AG04450 (cell line): ENCODE data around the gene NME7. TPM values are rescaled to one million over a fixed set of nuclear protein-coding genes. Genes with fewer than 3 reads are reported as not detected.

Source experiments
- CTCF ChIA-PET: fragments of 300-600, 350-600 bp; formaldehyde crosslinking; extraction: SDS; loops from one replicate; lab custom pipeline; 2022; ENCODE audit warnings: antibody characterized with exemption, inconsistent platforms; lab: Charles Lee
- POLR2A ChIA-PET: fragments of 350-600 bp; formaldehyde crosslinking; extraction: SDS; loops from one replicate; lab custom pipeline; 2021; ENCODE audit warnings: antibody characterized with exemption, inconsistent platforms; lab: Yijun Ruan, JAX
- DNase-seq: peaks from one replicate; pipeline ENCODE4 v3.0.0-alpha.2; 2011; ENCODE audit warnings: low read depth, low spot score
- H3K27ac ChIP-seq: one replicate; pipeline ENCODE4 v1.5.1; 2012; ENCODE audit warnings: low read depth, low read length, control low read depth
- H3K27me3 ChIP-seq: one replicate; pipeline ENCODE4 v1.6.0; 2012; ENCODE audit warnings: low read length; ENCODE audit not compliant: control insufficient read depth, insufficient read depth
- H3K4me3 ChIP-seq: 2 replicates; pipeline ENCODE4 v1.5.1; 2011; ENCODE audit warnings: mild to moderate bottlenecking, low read depth, low read length, control low read depth
- H3K9me3 ChIP-seq: 2 replicates; pipeline ENCODE4 v1.5.1; 2012; ENCODE audit warnings: low read length; ENCODE audit not compliant: control insufficient read depth, insufficient read depth
- polyA plus RNA-seq: library from polyadenylated mRNA; depleted of rRNA; stranded (reverse); fragments of >200 nt; gene quantifications from 2 replicates; pipeline ENCODE4 v1.2.3, GENCODE V29; 2011
- TF ChIP-seq, protein P1 (sequence below): IDR thresholded peaks from 2 replicates; pipeline ENCODE4 v1.5.1; 2011; ENCODE audit warnings: low read depth, low read length, control low read depth, inconsistent platforms

Gene NME7
- polyA plus RNA-seq, 1 experiment, result 27.3 TPM

DNA sequence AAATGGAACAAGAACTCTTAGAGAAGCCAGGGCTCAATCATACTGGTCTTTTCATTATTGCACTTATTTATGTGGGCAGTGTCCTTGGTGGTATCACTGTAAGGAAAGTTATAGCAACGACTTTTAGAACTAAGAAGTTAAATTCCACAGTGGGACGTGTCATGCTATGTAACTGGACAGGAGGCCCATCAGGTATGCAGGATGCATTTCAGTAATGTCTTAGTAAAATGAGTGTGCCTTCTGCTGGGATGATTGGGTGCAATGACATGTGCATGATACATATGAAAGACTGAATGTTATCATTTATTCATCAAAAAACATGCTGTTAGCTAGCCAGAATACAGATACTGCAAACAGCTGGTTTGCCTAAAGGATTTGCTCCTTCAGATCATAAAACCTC, 268.0 kb downstream of the NME7 start:
- CTCF ChIA-PET, result interaction anchor here (1.1 kb wide), 1 partner anchor 249 kb away, joined by 3 read pairs; no protein-coding TSS in a partner anchor
- Histone ChIP-seq H3K27ac (no peak overlapping the region), H3K4me3 (no peak overlapping the region), H3K9me3 (no peaks in the 10 kb centered on the region), H3K27me3 (peaks cover 3% of the 10 kb centered on the region)
- DNase-seq, result no peak
- POLR2A ChIA-PET, result no interaction called here
- TF ChIP-seq, protein P1, sequence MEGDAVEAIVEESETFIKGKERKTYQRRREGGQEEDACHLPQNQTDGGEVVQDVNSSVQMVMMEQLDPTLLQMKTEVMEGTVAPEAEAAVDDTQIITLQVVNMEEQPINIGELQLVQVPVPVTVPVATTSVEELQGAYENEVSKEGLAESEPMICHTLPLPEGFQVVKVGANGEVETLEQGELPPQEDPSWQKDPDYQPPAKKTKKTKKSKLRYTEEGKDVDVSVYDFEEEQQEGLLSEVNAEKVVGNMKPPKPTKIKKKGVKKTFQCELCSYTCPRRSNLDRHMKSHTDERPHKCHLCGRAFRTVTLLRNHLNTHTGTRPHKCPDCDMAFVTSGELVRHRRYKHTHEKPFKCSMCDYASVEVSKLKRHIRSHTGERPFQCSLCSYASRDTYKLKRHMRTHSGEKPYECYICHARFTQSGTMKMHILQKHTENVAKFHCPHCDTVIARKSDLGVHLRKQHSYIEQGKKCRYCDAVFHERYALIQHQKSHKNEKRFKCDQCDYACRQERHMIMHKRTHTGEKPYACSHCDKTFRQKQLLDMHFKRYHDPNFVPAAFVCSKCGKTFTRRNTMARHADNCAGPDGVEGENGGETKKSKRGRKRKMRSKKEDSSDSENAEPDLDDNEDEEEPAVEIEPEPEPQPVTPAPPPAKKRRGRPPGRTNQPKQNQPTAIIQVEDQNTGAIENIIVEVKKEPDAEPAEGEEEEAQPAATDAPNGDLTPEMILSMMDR, result no peak

DNA sequence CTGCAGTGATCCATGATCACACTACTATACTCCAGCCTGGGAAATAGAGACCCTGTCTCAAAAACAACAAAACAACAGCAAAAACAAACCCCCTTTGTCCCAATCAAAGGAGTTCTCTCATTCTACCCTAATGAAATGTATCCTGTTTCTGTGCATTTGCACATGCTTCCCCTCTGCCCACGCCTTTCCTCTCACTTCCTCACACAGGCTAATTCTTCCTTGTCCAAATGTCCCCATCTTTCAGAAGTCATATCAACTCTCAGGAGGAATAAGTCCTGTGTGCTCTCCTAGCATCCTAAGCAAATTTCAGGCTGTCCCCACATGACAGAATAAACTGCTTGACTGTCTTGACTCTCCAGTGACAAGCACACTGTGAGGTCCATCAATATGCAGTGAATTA, 269.2 kb downstream of the NME7 start:
- CTCF ChIA-PET, result interaction anchor here (0.7 kb wide), 1 partner anchor 10 kb away, joined by 3 read pairs; no protein-coding TSS in a partner anchor

DNA sequence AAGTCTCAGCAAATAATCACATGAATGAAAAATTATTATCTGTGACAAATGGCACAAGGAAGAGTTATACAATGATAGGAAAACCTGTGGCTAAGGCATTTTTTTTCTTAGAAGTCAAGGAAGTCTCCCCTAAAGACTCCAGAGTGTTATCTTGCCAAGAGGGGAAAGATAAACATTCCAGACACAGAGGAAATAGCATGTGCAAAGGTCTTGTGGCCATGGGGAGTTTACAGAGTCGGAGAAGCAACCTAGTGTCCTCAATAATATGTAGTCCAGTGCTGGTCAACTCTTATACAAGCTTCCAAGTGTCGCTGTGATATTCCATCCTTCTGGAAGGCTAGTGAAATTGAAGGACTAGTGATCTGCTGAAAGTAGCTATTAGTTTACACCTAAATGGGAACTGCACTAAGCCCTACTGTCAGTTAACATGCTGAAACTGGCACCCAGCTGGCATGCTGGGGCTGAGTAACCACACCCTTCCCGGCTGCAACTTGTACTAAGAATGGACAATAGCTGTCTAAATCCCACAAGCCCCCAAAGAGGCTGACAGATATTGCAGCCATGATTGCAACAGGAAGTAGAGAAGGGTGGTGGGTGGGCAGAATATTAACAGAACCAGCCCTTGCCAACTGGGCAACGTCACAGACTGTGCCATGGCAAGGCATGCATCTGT, 272.6 kb downstream of the NME7 start:
- no peaks in the 10 kb centered on the region for H3K9me3 ChIP-seq
- ChIA-PET POLR2A (no interaction called here), CTCF (interaction anchor here (0.5 kb wide), 1 partner anchor 23 kb away, joined by 4 read pairs; no protein-coding TSS in a partner anchor)
- peaks cover 9% of the 10 kb centered on the region for H3K27me3 ChIP-seq
- TF ChIP-seq, protein P1, result no peak
- DNase-seq, result no peak
- no peak overlapping the region for H3K27ac ChIP-seq
- no peak overlapping the region for H3K4me3 ChIP-seq

More for the DNA sequence above, 269.2 kb downstream of the NME7 start:
- POLR2A ChIA-PET, result no interaction called here
- no peak for DNase-seq
- Histone ChIP-seq H3K4me3 (no peak overlapping the region), H3K27me3 (peaks cover 7% of the 10 kb centered on the region), H3K27ac (no peak overlapping the region), H3K9me3 (no peaks in the 10 kb centered on the region)
- TF ChIP-seq, protein P1, result no peak

DNA sequence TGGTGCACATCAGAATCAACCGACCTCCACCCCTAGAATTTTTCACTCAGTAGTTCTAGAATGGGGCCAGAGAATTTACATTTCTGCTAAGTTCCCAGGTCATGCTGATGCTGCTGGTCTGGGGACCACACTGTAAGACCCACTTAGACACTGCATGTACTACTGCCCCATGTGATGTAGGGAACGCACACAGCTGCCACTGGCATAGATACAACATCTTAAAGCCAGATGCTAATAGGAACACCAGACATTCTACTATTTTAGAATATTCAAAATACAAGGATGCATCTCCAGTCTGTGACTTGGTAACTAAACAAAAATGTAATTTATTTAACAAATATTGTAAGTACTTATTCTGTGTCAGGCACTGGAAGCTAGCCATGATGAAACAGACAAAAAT, 275.2 kb downstream of the NME7 start:
- Histone ChIP-seq H3K4me3 (no peak overlapping the region), H3K9me3 (no peaks in the 10 kb centered on the region), H3K27me3 (peaks cover 9% of the 10 kb centered on the region), H3K27ac (no peak overlapping the region)
- no peak for DNase-seq
- TF ChIP-seq, protein P1, result no peak
- CTCF ChIA-PET, result interaction anchor here (2.2 kb wide), 1 partner anchor 256 kb away, joined by 7 read pairs; no protein-coding TSS in a partner anchor
- POLR2A ChIA-PET, result interaction anchor here (0.6 kb wide), 1 partner anchor 475 kb away, joined by 3 read pairs; no protein-coding TSS in a partner anchor

DNA sequence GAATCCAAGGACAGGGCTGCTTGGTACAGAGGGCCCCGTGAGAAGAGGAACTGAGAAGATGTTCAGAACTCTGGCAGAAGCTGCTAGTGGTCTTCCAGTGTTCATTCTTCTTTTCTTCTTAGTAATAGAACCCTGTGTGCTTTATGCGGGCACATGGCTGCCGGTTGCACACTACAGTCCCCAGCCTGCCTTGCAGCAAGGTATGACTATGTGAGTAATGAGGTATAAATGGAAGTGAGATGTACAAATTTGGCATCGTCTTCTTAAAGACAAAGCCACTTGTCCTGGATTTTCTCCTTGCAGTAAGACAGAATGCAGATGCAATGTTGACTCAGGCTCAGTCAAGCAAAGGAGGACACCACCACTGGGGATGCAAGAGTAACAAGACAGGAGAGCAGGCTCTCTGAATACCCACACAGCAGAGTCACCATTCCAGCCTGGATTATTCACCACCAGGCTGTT, 276.1 kb downstream of the NME7 start:
- H3K27me3 ChIP-seq, result peaks cover 9% of the 10 kb centered on the region
- TF ChIP-seq, protein P1, result no peak
- ChIA-PET POLR2A (no interaction called here), CTCF (no interaction called here)
- H3K4me3 ChIP-seq, result no peak overlapping the region
- H3K27ac ChIP-seq, result no peak overlapping the region
- no peak for DNase-seq
- no peaks in the 10 kb centered on the region for H3K9me3 ChIP-seq
